Measurements from ENCODE around the gene SERAC1.

The SERAC1 gene

DNA sequence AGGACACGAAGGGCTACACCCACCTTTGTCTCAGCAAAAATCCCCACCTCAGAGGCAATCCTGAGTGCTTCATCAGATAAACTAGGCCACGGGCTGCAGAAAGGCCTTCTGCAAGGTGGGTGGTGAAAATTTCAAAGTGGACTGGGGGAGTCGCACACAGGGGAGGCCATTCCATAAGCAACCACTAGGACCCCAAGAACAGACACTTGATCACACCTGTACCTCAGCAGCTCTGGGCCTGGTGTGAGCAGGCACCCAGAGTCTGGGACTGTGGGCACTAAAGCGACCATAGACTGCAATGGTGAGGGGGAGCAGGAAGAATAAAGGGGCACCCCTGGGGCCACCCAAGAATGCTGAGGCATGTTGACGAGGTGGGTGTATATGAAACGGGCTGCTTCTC is 52.6 kb downstream of the SERAC1 start:
- no peak overlapping the region for H3K9ac ChIP-seq (ENCODE audit: low read depth, low read length)
- H3K4me1 ChIP-seq (ENCODE audit: control insufficient read depth, insufficient read depth, low read length): no peaks in the 10 kb centered on the region
- no peak overlapping the region for H3K4me2 ChIP-seq (ENCODE audit: low read length)
- H3K36me3 ChIP-seq (ENCODE audit: insufficient read depth, low read length): peaks cover 36% of the 10 kb centered on the region
- no peak overlapping the region for H3K4me3 ChIP-seq (ENCODE audit: low read length)
- H3K27me3 ChIP-seq (ENCODE audit: control insufficient read depth, insufficient read depth, low read length): no peaks in the 10 kb centered on the region
- no peaks in the 10 kb centered on the region for H3K9me3 ChIP-seq (replicated peaks; ENCODE audit: low read length)

DNA sequence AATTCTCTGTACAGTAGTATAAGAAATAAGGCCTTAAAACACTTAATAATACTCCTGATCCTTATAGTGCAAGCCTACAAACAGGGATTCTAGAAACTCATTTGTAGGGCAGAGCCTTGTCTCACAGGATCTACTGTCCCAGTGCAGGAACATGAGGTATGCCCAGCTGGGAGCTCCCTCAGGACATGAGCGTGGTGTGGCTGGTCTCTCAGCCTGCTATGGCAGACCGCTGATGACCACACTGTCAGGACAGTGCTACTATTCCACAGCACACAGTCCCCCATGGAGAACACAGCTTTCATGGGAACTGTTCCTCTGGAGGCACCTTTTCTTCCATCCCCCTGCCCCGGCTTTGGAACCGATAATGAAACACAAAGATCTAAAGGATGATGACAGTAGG is 53.0 kb downstream of the SERAC1 start:
- Histone ChIP-seq H3K27me3 (ENCODE audit: control insufficient read depth, insufficient read depth, low read length) (no peaks in the 10 kb centered on the region), H3K4me1 (ENCODE audit: control insufficient read depth, insufficient read depth, low read length) (no peaks in the 10 kb centered on the region), H3K4me2 (ENCODE audit: low read length) (no peak overlapping the region), H3K9ac (ENCODE audit: low read depth, low read length) (no peak overlapping the region), H3K4me3 (ENCODE audit: low read length) (no peak overlapping the region), H3K36me3 (ENCODE audit: insufficient read depth, low read length) (peaks cover 36% of the 10 kb centered on the region), H3K9me3 (replicated peaks; ENCODE audit: low read length) (no peaks in the 10 kb centered on the region)

DNA sequence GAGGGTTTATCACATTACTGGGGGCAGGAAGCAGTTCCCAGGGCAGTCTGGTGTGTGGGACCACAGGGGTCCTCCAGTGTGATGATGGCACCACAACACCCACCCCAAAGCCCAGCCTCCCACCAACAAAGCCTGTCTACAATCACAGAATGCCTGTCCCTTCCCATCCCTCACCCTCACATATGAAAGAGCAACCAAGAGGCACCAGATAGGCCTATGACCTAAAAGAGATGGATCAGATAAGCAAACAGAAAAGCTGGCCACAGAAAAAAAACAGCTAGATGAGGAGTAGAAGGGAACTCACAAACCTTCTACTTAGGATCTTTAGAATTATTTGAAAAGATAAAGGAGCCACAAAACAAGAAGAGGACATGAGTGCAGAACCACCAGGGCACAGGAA is 54.3 kb downstream of the SERAC1 start:
- H3K36me3 ChIP-seq (ENCODE audit: insufficient read depth, low read length): peaks cover 44% of the 10 kb centered on the region
- no peaks in the 10 kb centered on the region for H3K4me1 ChIP-seq (ENCODE audit: control insufficient read depth, insufficient read depth, low read length)
- no peak overlapping the region for H3K4me2 ChIP-seq (ENCODE audit: low read length)
- H3K27me3 ChIP-seq (ENCODE audit: control insufficient read depth, insufficient read depth, low read length): no peaks in the 10 kb centered on the region
- H3K9ac ChIP-seq (ENCODE audit: low read depth, low read length): no peak overlapping the region
- no peaks in the 10 kb centered on the region for H3K9me3 ChIP-seq (replicated peaks; ENCODE audit: low read length)
- H3K4me3 ChIP-seq (ENCODE audit: low read length): no peak overlapping the region

DNA sequence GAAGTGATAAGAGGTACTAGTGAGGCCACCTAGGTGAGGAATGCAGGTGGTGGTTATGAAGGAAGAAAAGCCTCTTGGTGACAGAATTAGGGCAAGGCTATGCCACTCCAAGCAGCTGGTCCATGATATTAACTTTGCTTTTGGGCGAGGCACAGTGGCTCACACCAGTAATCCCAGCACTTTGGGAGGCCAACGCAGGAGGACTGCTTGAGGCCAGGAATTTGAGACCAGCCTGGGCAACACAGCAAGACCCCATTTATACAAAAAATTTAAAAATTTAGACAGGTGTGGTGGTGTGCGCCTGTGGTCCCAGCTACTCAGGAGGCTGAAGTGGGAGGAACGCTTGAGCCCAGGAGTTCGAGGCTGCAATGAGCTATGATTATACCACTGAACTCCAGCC is 56.1 kb downstream of the SERAC1 start:
- Histone ChIP-seq H3K4me1 (ENCODE audit: control insufficient read depth, insufficient read depth, low read length) (no peaks in the 10 kb centered on the region), H3K9ac (ENCODE audit: low read depth, low read length) (no peak overlapping the region), H3K4me3 (ENCODE audit: low read length) (no peak overlapping the region), H3K9me3 (replicated peaks; ENCODE audit: low read length) (no peaks in the 10 kb centered on the region), H3K27me3 (ENCODE audit: control insufficient read depth, insufficient read depth, low read length) (no peaks in the 10 kb centered on the region), H3K36me3 (ENCODE audit: insufficient read depth, low read length) (peaks cover 48% of the 10 kb centered on the region), H3K4me2 (ENCODE audit: low read length) (no peak overlapping the region)

DNA sequence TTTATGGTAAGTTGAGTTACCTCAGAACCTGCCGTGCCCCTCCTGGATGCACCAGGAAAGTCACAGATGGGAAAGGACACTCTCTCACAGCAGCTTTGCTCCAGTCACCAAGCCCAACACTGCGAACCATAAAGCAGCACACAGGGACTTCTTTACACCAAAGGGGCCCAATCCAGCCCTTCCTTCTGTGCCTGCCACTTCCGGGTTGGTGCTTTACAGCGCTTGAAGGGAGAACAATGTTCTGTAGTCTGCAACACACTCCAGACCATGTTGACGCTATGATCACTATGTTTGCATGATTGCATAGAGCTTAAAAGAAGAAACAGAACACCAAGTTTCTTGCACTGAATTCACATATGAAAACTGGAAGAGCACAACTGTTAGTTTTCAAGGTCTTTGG is 57.1 kb downstream of the SERAC1 start:
- Histone ChIP-seq H3K27me3 (ENCODE audit: control insufficient read depth, insufficient read depth, low read length) (no peaks in the 10 kb centered on the region), H3K4me2 (ENCODE audit: low read length) (no peak overlapping the region), H3K9me3 (replicated peaks; ENCODE audit: low read length) (no peaks in the 10 kb centered on the region), H3K9ac (ENCODE audit: low read depth, low read length) (no peak overlapping the region), H3K4me3 (ENCODE audit: low read length) (no peak overlapping the region), H3K36me3 (ENCODE audit: insufficient read depth, low read length) (peaks cover 46% of the 10 kb centered on the region), H3K4me1 (ENCODE audit: control insufficient read depth, insufficient read depth, low read length) (no peaks in the 10 kb centered on the region)

DNA sequence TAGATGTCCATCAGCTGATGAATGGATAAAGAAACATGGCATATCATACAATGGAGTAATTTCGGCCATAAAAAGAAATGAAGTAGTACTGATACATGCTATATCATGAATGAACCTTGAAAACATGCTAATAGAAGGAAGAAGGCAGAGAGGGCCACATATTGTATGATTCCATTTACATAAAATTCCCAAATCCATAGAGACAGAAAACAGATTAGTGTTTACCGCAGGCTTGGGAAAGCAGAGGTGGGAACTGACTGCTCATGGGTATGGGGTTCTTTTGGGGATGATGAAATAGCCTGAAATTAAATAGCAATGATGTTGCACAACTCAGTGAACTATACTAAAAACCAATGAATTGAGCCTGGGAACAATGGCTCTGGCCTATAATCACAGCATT is 58.3 kb downstream of the SERAC1 start:
- H3K27me3 ChIP-seq (ENCODE audit: control insufficient read depth, insufficient read depth, low read length): no peaks in the 10 kb centered on the region
- no peak overlapping the region for H3K4me2 ChIP-seq (ENCODE audit: low read length)
- no peaks in the 10 kb centered on the region for H3K4me1 ChIP-seq (ENCODE audit: control insufficient read depth, insufficient read depth, low read length)
- no peak overlapping the region for H3K4me3 ChIP-seq (ENCODE audit: low read length)
- no peak overlapping the region for H3K9ac ChIP-seq (ENCODE audit: low read depth, low read length)
- peaks cover 36% of the 10 kb centered on the region for H3K36me3 ChIP-seq (ENCODE audit: insufficient read depth, low read length)
- H3K9me3 ChIP-seq (replicated peaks; ENCODE audit: low read length): no peaks in the 10 kb centered on the region

DNA sequence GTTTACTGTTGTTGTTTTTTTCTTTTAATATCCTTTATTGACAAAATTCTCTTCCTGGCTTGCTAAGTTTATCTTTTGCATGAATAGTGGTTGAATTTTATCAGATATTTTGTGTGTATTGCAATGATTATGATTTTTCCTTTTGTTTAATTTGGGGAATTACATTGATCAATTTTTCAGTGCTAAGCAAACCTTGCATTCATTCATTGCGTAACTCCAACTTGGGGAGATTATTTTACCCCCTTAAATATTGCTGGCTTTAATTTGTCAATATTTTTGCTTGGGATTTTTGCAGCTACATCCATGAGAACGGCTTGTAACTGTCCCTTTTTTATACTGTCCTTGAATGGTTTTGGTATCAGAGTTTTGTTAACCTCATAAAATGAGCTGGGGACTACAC is 63.4 kb downstream of the SERAC1 start:
- H3K4me1 ChIP-seq (ENCODE audit: control insufficient read depth, insufficient read depth, low read length): no peaks in the 10 kb centered on the region
- peaks cover 28% of the 10 kb centered on the region for H3K36me3 ChIP-seq (ENCODE audit: insufficient read depth, low read length)
- H3K9ac ChIP-seq (ENCODE audit: low read depth, low read length): no peak overlapping the region
- H3K27me3 ChIP-seq (ENCODE audit: control insufficient read depth, insufficient read depth, low read length): no peaks in the 10 kb centered on the region
- no peak overlapping the region for H3K4me2 ChIP-seq (ENCODE audit: low read length)
- H3K4me3 ChIP-seq (ENCODE audit: low read length): no peak overlapping the region
- no peaks in the 10 kb centered on the region for H3K9me3 ChIP-seq (replicated peaks; ENCODE audit: low read length)

DNA sequence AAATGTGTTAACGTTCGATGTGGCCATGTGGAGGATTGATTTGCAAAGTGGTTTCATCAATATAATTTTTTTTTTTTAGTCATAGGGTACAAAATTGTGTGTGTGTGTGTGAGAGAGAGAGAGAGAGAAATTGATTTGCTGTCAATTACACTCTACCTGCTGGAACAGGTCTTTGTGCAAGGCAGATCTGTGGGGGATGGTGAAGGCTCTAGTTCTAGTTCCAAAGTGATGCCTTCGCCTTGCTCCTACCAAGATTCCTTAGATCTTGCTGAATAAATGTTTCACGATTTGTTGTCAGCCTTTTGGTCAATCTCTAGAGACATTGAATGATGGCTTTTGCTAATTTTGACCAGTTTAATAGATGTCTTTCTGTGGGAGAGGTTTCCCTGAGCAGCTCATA is 64.8 kb downstream of the SERAC1 start:
- H3K4me3 ChIP-seq (ENCODE audit: low read length): no peak overlapping the region
- H3K9ac ChIP-seq (ENCODE audit: low read depth, low read length): no peak overlapping the region
- H3K4me2 ChIP-seq (ENCODE audit: low read length): no peak overlapping the region
- H3K36me3 ChIP-seq (ENCODE audit: insufficient read depth, low read length): peaks cover 26% of the 10 kb centered on the region
- H3K27me3 ChIP-seq (ENCODE audit: control insufficient read depth, insufficient read depth, low read length): no peaks in the 10 kb centered on the region
- H3K9me3 ChIP-seq (replicated peaks; ENCODE audit: low read length): no peaks in the 10 kb centered on the region
- no peaks in the 10 kb centered on the region for H3K4me1 ChIP-seq (ENCODE audit: control insufficient read depth, insufficient read depth, low read length)

DNA sequence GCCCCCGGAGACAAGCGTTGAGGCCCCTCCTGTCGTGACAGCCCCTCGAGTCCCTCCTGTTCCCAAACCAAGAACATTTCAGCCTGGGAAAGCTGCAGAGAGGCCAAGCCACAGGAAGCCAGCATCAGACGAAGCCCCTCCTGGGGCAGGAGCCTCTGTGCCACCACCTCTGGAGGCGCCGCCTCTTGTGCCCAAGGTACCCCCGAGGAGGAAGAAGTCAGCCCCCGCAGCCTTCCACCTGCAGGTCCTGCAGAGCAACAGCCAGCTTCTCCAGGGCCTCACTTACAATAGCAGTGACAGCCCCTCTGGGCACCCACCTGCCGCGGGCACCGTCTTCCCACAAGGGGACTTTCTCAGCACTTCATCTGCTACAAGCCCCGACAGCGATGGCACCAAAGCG is 72.4 kb downstream of the SERAC1 start:
- no peaks in the 10 kb centered on the region for H3K9me3 ChIP-seq (replicated peaks; ENCODE audit: low read length)
- no peak overlapping the region for H3K4me3 ChIP-seq (ENCODE audit: low read length)
- no peaks in the 10 kb centered on the region for H3K27me3 ChIP-seq (ENCODE audit: control insufficient read depth, insufficient read depth, low read length)
- H3K9ac ChIP-seq (ENCODE audit: low read depth, low read length): no peak overlapping the region
- no peaks in the 10 kb centered on the region for H3K4me1 ChIP-seq (ENCODE audit: control insufficient read depth, insufficient read depth, low read length)
- peaks cover 73% of the 10 kb centered on the region for H3K36me3 ChIP-seq (ENCODE audit: insufficient read depth, low read length)
- no peak overlapping the region for H3K4me2 ChIP-seq (ENCODE audit: low read length)

DNA sequence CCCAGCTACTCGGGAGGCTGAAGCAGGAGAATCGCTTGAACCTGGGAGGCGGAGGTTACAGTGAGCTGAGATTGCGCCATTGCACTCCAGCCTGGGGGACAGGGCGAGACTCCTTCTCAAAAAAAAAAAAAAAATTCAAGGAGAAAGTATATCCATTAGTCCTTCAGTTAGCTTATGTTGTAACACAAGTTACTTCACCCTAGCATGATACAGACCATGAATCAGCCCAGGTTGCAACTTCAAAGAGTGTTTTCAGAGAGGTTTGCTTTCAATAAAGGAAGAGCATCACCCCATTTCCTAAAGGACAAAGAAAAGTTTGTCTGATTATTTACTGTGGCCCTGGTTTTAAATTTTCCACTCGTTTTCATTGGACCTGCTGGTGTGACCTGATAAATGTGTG is 73.0 kb downstream of the SERAC1 start:
- Histone ChIP-seq H3K9ac (ENCODE audit: low read depth, low read length) (no peak overlapping the region), H3K36me3 (ENCODE audit: insufficient read depth, low read length) (peaks cover 79% of the 10 kb centered on the region), H3K4me1 (ENCODE audit: control insufficient read depth, insufficient read depth, low read length) (no peaks in the 10 kb centered on the region), H3K9me3 (replicated peaks; ENCODE audit: low read length) (no peaks in the 10 kb centered on the region), H3K4me2 (ENCODE audit: low read length) (no peak overlapping the region), H3K4me3 (ENCODE audit: low read length) (no peak overlapping the region), H3K27me3 (ENCODE audit: control insufficient read depth, insufficient read depth, low read length) (no peaks in the 10 kb centered on the region)

DNA sequence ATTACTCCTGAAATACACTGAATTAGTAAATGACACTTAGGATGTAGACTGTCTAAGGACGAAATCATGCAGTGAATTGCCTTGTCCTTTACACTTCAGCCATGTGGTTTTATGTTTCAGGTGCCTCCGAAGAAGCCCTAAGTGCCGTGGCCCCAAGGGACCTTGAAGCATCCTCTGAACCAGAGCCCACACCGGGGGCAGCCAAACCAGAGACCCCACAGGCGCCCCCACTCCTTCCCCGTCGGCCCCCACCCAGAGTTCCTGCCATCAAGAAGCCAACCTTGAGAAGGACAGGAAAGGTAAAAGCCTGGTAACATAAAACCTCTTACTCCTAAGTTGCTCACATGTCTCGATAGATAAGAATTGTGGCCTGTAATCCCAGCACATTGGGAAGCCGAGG is 75.3 kb downstream of the SERAC1 start:
- Histone ChIP-seq H3K36me3 (ENCODE audit: insufficient read depth, low read length) (peaks cover 86% of the 10 kb centered on the region), H3K4me3 (ENCODE audit: low read length) (no peak overlapping the region), H3K27me3 (ENCODE audit: control insufficient read depth, insufficient read depth, low read length) (no peaks in the 10 kb centered on the region), H3K9ac (ENCODE audit: low read depth, low read length) (no peak overlapping the region), H3K4me1 (ENCODE audit: control insufficient read depth, insufficient read depth, low read length) (no peaks in the 10 kb centered on the region), H3K4me2 (ENCODE audit: low read length) (no peak overlapping the region), H3K9me3 (replicated peaks; ENCODE audit: low read length) (no peaks in the 10 kb centered on the region)

DNA sequence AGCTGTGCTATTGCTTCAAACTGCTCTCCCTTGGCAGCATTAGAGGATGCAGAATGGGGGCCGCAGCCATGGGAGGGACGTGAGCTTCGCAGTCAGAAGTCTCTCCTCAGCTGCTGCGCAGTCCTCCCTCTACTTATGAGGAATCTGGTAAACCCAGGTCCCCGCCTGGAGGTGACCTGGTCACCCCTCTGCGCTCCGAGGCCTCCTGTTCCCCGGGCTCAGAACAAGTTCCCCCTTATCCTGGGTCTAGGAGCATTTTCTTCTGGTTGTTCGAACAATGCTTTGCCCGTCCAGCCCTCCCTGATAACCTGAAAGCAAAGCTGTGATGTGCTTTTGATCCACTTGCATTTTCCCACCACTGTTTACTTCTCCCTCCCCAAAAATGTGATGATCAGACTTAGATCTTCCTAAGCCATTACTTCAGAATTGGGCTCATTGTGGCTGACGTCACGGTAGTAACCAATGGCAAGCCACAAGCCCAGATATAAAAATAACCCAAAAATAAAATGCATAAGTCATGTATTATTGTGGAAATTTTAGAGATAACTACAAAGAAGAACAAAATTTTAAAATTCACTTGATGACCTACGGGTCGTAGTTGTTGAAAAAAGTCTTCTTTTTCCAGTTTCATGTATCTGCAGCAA is 80.7 kb downstream of the SERAC1 start:
- H3K9me3 ChIP-seq (replicated peaks; ENCODE audit: low read length): no peaks in the 10 kb centered on the region
- peaks cover 89% of the 10 kb centered on the region for H3K36me3 ChIP-seq (ENCODE audit: insufficient read depth, low read length)
- H3K4me3 ChIP-seq (ENCODE audit: low read length): no peak overlapping the region

More for the DNA sequence above, 80.7 kb downstream of the SERAC1 start:
- Histone ChIP-seq H3K4me1 (ENCODE audit: control insufficient read depth, insufficient read depth, low read length) (no peaks in the 10 kb centered on the region), H3K9ac (ENCODE audit: low read depth, low read length) (no peak overlapping the region), H3K27me3 (ENCODE audit: control insufficient read depth, insufficient read depth, low read length) (no peaks in the 10 kb centered on the region), H3K4me2 (ENCODE audit: low read length) (no peak overlapping the region)
